ENCODE data around the gene KRTAP4-8.

- TF ChIP-seq CTCF (IDR thresholded peaks at IDR 0.05) (no peak), POLR2A (IDR thresholded peaks at IDR 0.05) (no peak)
Observed at GRCh38 chr17:41116297-41116696, 18.4 kb upstream of the KRTAP4-8 start.
